GM12872 (cell line): ENCODE results near the gene FKBP5.

ENCODE experiments used
- CTCF ChIP-seq: IDR thresholded peaks from 3 replicates; pipeline ENCODE4 v1.5.1; 2011; ENCODE audit warnings: low read depth, mild to moderate bottlenecking, low read length, moderate library complexity; ENCODE audit not compliant: insufficient read depth

The FKBP5 gene

GRCh38 chr6:35719830-35720733, 31.4 kb upstream of the FKBP5 start:
- TF ChIP-seq CTCF: no peak

GRCh38 chr6:35719404-35719829, 30.7 kb upstream of the FKBP5 start:
- no peak for TF ChIP-seq CTCF

GRCh38 chr6:35718911-35719381, 30.2 kb upstream of the FKBP5 start:
- TF ChIP-seq CTCF: no peak

GRCh38 chr6:35718375-35718736, 29.6 kb upstream of the FKBP5 start:
- TF ChIP-seq CTCF: no peak

GRCh38 chr6:35717449-35718374, 29.0 kb upstream of the FKBP5 start:
- no peak for TF ChIP-seq CTCF

GRCh38 chr6:35716798-35717197, 28.1 kb upstream of the FKBP5 start:
- no peak for TF ChIP-seq CTCF
